ENCODE results near the gene KRT9. TPM values are rescaled to one million over a fixed set of nuclear protein-coding genes. Genes with fewer than 3 reads are reported as not detected.

The KRT9 gene
- total RNA-seq, 5 donors from 2014 or later (not counting 1 experiment from before 2014, with no cell fraction given): not detected

DNA sequence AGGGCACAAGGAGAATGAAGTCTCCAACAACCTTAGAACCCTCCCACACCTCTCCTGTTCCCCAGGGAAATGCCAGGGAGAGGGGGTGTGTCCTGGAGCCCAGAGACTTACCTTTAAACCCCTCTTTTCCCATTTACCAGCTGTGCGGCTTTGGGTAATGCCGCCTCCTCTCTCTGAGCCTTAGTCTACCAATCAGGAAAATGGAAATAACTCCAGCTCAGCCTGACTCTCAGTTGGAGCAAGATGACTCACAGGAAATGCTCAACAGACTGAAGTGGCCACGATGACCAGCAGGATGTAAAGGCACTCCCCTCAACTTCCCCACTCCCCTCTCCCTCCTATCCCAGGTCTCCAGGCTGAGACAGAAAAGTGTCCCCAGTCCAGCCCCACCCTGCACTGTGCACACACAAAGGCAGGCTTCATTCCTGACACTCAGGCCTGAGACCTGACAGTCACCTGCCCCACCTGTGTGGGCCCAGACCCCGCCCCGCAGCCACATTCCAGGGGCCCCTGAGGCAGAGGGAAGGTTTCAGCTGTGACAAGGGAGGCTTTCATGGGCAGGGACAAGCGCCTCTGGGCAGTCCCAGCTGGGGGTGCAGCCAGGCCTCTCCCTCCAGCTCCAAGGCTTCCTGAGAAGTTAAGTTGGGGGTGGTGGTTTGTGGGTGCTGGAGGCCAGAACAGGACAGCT is 50.1 kb downstream of the KRT9 start:
- DNase-seq (no peak), ATAC-seq (replicated peaks in 1 of 4) (no peak)
- no peaks in the 10 kb centered on the region for H3K4me1 ChIP-seq (ENCODE audit: control insufficient read depth in 1 of 2, extremely low read depth in 1 of 2, insufficient read depth in 2 of 2, low read length in 2 of 2)
- H3K4me3 ChIP-seq (ENCODE audit: control insufficient read depth in 1 of 2, extremely low read depth in 1 of 2, low read length in 1 of 2): no peak overlapping the region
- ChIA-PET POLR2A (no interaction called here), CTCF (no interaction called here)
- no peak overlapping the region for H3K27ac Mint-ChIP-seq
- H3K36me3 Mint-ChIP-seq: no peaks in the 10 kb centered on the region
- no peaks in the 10 kb centered on the region for H3K9me3 ChIP-seq
- no peak overlapping the region for H3K27ac ChIP-seq (ENCODE audit: low read length)
- peaks cover 0 to 55% of the 10 kb centered on the region in 2 experiments for H3K27me3 ChIP-seq (replicated peaks in 1 of 2; ENCODE audit: control insufficient read depth in 2 of 2, extremely low read depth in 1 of 2, insufficient read depth in 2 of 2, low read length in 1 of 2)
- no peaks in the 10 kb centered on the region for H3K9me3 Mint-ChIP-seq
- no peak overlapping the region for H3K4me3 Mint-ChIP-seq
- peaks cover 7 to 8% of the 10 kb centered on the region in 2 donors for H3K27me3 Mint-ChIP-seq
- WGBS (ENCODE audit: insufficient coverage): 53% methylated on average over 4 of the region's 6 CpGs
- H3K4me1 Mint-ChIP-seq: peaks cover 0 to 1% (median 0%) of the 10 kb centered on the region in 3 donors
- no peaks in the 10 kb centered on the region for H3K36me3 ChIP-seq (ENCODE audit: control insufficient read depth in 2 of 2, extremely low read depth in 1 of 2, insufficient read depth in 1 of 2, low read length in 1 of 2)

DNA sequence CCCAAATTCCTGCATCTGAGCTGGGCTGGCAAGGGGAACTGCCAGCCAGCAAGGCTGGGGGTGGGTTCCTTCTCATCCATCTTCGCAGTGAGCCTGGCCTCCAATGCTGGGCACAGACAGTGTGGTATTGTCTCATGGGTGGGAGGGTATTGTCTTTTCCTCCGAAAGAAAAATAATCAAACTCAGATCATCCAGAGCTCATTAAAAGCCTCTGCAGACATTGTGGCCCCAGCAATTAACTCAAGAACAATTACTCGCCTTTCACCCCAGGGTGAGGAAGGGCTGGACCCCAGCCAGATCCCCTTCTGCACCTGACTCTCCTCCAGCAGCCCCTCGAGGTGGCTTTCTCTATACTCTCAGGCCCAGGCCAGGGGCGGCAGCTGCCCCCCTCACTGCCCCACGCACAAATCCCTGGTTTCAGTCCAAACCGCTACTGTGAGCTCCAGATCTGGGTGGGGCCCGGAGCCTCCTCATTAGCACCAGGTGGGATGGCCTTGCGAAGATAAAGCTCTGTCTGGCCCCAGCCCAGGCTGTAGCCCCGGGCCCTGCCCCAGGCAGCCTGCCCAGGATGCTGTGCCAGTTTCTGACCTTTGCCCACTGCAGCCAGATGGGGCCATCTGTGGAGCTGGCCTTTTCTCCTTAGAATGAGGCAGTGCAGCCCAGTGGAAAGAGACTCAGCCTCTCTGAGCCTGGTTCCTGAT is 50.9 kb downstream of the KRT9 start:
- H3K36me3 Mint-ChIP-seq: no peaks in the 10 kb centered on the region
- H3K4me1 Mint-ChIP-seq: peaks cover 0 to 1% (median 0%) of the 10 kb centered on the region in 3 donors
- no peak overlapping the region for H3K27ac Mint-ChIP-seq
- H3K4me3 ChIP-seq (ENCODE audit: control insufficient read depth in 1 of 2, extremely low read depth in 1 of 2, low read length in 1 of 2): no peak overlapping the region
- WGBS (ENCODE audit: insufficient coverage): 82% methylated on average over 7 of the region's 10 CpGs
- peak in 1 of 4 experiments; percentile 13 for ATAC-seq (replicated peaks in 1 of 4)
- ChIA-PET POLR2A (no interaction called here), CTCF (no interaction called here)
- no peak overlapping the region for H3K4me3 Mint-ChIP-seq
- H3K27me3 ChIP-seq (replicated peaks in 1 of 2; ENCODE audit: control insufficient read depth in 2 of 2, extremely low read depth in 1 of 2, insufficient read depth in 2 of 2, low read length in 1 of 2): peaks cover 0 to 54% of the 10 kb centered on the region in 2 experiments
- no peaks in the 10 kb centered on the region for H3K36me3 ChIP-seq (ENCODE audit: control insufficient read depth in 2 of 2, extremely low read depth in 1 of 2, insufficient read depth in 1 of 2, low read length in 1 of 2)
- no peaks in the 10 kb centered on the region for H3K4me1 ChIP-seq (ENCODE audit: control insufficient read depth in 1 of 2, extremely low read depth in 1 of 2, insufficient read depth in 2 of 2, low read length in 2 of 2)
- no peak for DNase-seq
- H3K27ac ChIP-seq (ENCODE audit: low read length): no peak overlapping the region
- H3K27me3 Mint-ChIP-seq: peaks cover 7 to 8% of the 10 kb centered on the region in 2 donors
- no peaks in the 10 kb centered on the region for H3K9me3 ChIP-seq
- H3K9me3 Mint-ChIP-seq: no peaks in the 10 kb centered on the region

DNA sequence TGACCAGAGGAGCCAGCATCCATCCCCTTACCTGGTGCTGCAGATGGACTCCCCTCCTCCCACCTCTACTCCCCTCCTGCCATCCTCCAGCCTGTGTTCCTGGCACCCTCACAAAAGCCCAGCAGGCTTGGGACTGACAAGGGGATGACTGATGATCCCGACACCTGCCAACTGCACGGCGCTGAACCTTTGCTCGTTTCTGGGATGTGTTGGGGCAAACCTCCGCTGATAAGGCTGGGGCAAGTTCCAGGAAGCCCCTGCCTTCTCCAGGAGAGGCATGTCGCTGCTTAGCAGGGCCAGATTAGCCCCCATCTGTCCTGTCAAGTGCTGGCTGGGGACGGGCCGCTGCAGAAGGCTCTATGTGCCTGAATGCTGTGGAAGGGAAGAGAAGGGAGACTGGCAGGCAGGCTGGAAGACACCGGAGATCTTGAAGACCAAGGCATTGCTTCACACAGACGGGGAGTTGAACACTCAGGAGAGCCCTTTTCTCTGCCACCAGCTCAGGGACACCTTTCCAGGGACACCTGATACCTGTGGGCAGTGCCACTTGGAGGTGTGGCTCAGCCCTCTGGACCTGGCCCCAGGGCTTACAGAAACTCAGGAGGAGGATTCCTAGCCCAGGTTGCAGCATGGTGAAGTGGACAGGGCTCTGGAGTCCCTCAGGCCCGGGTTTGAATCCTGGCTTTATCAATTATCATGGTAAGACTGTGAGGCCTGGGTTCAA is 52.2 kb downstream of the KRT9 start:
- POLR2A ChIA-PET: no interaction called here
- Histone ChIP-seq H3K27me3 (replicated peaks in 1 of 2; ENCODE audit: control insufficient read depth in 2 of 2, extremely low read depth in 1 of 2, insufficient read depth in 2 of 2, low read length in 1 of 2) (peaks cover 0 to 53% of the 10 kb centered on the region in 2 experiments), H3K4me1 (ENCODE audit: control insufficient read depth in 1 of 2, extremely low read depth in 1 of 2, insufficient read depth in 2 of 2, low read length in 2 of 2) (no peaks in the 10 kb centered on the region), H3K36me3 (ENCODE audit: control insufficient read depth in 2 of 2, extremely low read depth in 1 of 2, insufficient read depth in 1 of 2, low read length in 1 of 2) (no peaks in the 10 kb centered on the region), H3K4me3 (ENCODE audit: control insufficient read depth in 1 of 2, extremely low read depth in 1 of 2, low read length in 1 of 2) (no peak overlapping the region), H3K9me3 (no peaks in the 10 kb centered on the region), H3K27ac (ENCODE audit: low read length) (no peak overlapping the region)
- Mint-ChIP-seq H3K4me3 (no peak overlapping the region), H3K36me3 (no peaks in the 10 kb centered on the region), H3K9me3 (no peaks in the 10 kb centered on the region), H3K27me3 (peaks cover 4 to 5% of the 10 kb centered on the region in 2 donors), H3K27ac (no peak overlapping the region), H3K4me1 (no peaks in the 10 kb centered on the region)
- DNase-seq: no peak
- CTCF ChIA-PET: no interaction called here
- ATAC-seq (replicated peaks in 1 of 4): no peak
- WGBS (ENCODE audit: insufficient coverage): 63% methylated on average over 9 of the region's 11 CpGs

DNA sequence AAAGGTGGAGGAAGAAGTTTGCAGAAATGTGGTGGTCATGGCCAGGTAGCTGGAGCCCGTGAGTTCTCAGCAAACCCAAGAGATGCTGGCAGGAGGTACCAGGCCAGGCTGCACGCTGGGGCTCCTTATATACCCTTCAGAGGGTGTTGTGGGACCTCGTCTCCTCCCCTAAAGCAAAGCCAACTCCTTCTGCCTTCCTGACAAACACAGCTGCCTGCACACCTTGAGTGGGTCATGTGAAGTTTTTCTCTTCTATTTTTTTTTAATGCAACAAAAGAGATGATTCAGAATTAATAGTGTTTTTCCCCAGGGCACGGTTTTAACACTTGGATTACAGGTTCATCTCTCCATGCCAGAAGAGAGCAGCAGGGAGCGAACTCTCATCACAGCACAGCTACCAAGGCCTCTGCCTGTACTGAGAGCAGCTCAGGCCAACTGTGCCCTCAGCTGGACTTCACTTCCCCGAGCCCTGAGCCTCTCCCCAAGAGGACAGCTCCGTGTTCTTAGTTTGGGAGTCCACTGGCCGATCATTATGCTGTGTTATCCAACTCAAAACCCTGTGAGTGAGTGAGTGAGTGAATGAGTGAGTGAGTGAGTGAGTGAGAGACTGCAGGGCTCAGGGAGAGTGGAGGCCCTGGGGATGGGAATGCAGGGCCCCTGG is 52.9 kb downstream of the KRT9 start, which contains the start of gene KRT15:
KRT15 (minus strand) TSS at position 102 of the 661 bp plus-strand sequence; CDS start at position 39, 63 bp downstream.
- Histone ChIP-seq H3K27ac (ENCODE audit: low read length) (no peak within 1 kb of the TSS), H3K9me3 (no peaks in the 10 kb centered on the region), H3K4me3 (ENCODE audit: control insufficient read depth in 1 of 2, extremely low read depth in 1 of 2, low read length in 1 of 2) (no peak within 1 kb of the TSS), H3K27me3 (replicated peaks in 1 of 2; ENCODE audit: control insufficient read depth in 2 of 2, extremely low read depth in 1 of 2, insufficient read depth in 2 of 2, low read length in 1 of 2) (peaks cover 0 to 46% of the 10 kb centered on the region in 2 experiments), H3K4me1 (ENCODE audit: control insufficient read depth in 1 of 2, extremely low read depth in 1 of 2, insufficient read depth in 2 of 2, low read length in 2 of 2) (no peaks in the 10 kb centered on the region), H3K36me3 (ENCODE audit: control insufficient read depth in 2 of 2, extremely low read depth in 1 of 2, insufficient read depth in 1 of 2, low read length in 1 of 2) (no peaks in the 10 kb centered on the region)
- Mint-ChIP-seq H3K27me3 (peaks cover 4 to 5% of the 10 kb centered on the region in 2 donors), H3K4me3 (no peak within 1 kb of the TSS), H3K27ac (no peak within 1 kb of the TSS), H3K9me3 (no peaks in the 10 kb centered on the region), H3K4me1 (no peaks in the 10 kb centered on the region), H3K36me3 (no peaks in the 10 kb centered on the region)
- DNase-seq (no peak), ATAC-seq (replicated peaks in 1 of 4) (no peak)
- POLR2A ChIA-PET: no interaction called here
- 71% methylated on average over 3 of the region's 8 CpGs for WGBS (ENCODE audit: insufficient coverage)
- CTCF ChIA-PET: no interaction called here

DNA sequence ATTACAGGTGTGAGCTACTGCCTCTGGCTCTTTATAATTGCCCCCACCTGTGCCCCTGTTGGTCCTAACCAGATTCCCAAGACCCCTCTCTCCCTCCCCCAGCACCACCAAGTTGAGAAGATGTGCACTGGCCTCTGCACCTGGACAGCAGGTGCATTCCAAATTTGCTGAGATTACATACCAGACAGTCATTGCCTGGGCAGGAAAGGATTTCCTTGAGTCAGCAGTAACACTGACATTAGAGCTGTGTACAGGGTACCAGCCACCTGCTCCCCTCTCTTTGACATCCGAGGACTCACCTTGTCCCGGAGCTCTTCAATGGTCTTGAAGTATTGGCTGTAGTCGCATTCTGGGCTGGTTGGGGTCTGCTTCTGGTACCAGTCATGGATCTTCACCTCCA is 53.8 kb downstream of the KRT9 start:
- Mint-ChIP-seq H3K4me1 (no peaks in the 10 kb centered on the region), H3K27me3 (peaks cover 4 to 5% of the 10 kb centered on the region in 2 donors), H3K9me3 (no peaks in the 10 kb centered on the region), H3K4me3 (no peak overlapping the region), H3K36me3 (no peaks in the 10 kb centered on the region), H3K27ac (no peak overlapping the region)
- WGBS (ENCODE audit: insufficient coverage): 78% methylated on average over 2 of the region's 3 CpGs
- no peaks in the 10 kb centered on the region for H3K4me1 ChIP-seq (ENCODE audit: control insufficient read depth in 1 of 2, extremely low read depth in 1 of 2, insufficient read depth in 2 of 2, low read length in 2 of 2)
- peaks cover 0 to 42% of the 10 kb centered on the region in 2 experiments for H3K27me3 ChIP-seq (replicated peaks in 1 of 2; ENCODE audit: control insufficient read depth in 2 of 2, extremely low read depth in 1 of 2, insufficient read depth in 2 of 2, low read length in 1 of 2)
- H3K27ac ChIP-seq (ENCODE audit: low read length): no peak overlapping the region
- H3K36me3 ChIP-seq (ENCODE audit: control insufficient read depth in 2 of 2, extremely low read depth in 1 of 2, insufficient read depth in 1 of 2, low read length in 1 of 2): no peaks in the 10 kb centered on the region
- ATAC-seq (replicated peaks in 1 of 4) (no peak), DNase-seq (no peak)
- POLR2A ChIA-PET: no interaction called here
- no peaks in the 10 kb centered on the region for H3K9me3 ChIP-seq
- CTCF ChIA-PET: no interaction called here
- no peak overlapping the region for H3K4me3 ChIP-seq (ENCODE audit: control insufficient read depth in 1 of 2, extremely low read depth in 1 of 2, low read length in 1 of 2)

DNA sequence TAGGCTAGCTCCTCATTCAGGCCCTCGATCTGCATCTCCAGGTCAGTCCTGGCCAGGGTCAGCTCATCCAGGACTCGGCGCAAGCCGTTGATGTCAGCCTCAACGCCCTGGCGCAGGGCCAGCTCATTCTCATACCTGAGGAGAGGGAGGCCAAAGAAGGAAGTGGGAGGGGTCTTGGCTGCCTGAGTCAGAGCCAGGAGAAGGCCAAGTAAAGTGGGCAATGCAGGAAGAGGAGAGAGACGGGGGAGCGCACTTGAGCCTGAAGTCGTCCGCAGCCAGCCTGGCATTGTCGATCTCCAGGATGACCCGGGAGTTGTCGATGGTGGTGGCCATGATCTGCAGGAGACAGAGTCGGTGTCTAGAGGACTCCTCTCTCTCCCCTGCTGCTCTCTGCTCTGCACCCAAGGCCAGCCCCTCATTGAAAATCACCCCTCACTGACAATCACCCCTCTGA is 55.0 kb downstream of the KRT9 start:
- Mint-ChIP-seq H3K27ac (no peak overlapping the region), H3K9me3 (no peaks in the 10 kb centered on the region), H3K4me3 (no peak overlapping the region), H3K36me3 (no peaks in the 10 kb centered on the region), H3K4me1 (no peaks in the 10 kb centered on the region), H3K27me3 (peaks cover 4 to 8% of the 10 kb centered on the region in 2 donors)
- Histone ChIP-seq H3K27me3 (replicated peaks in 1 of 2; ENCODE audit: control insufficient read depth in 2 of 2, extremely low read depth in 1 of 2, insufficient read depth in 2 of 2, low read length in 1 of 2) (peaks cover 0 to 33% of the 10 kb centered on the region in 2 experiments), H3K9me3 (no peaks in the 10 kb centered on the region), H3K4me1 (ENCODE audit: control insufficient read depth in 1 of 2, extremely low read depth in 1 of 2, insufficient read depth in 2 of 2, low read length in 2 of 2) (no peaks in the 10 kb centered on the region), H3K36me3 (ENCODE audit: control insufficient read depth in 2 of 2, extremely low read depth in 1 of 2, insufficient read depth in 1 of 2, low read length in 1 of 2) (no peaks in the 10 kb centered on the region), H3K4me3 (ENCODE audit: control insufficient read depth in 1 of 2, extremely low read depth in 1 of 2, low read length in 1 of 2) (no peak overlapping the region), H3K27ac (ENCODE audit: low read length) (no peak overlapping the region)
- ChIA-PET POLR2A (no interaction called here), CTCF (no interaction called here)
- DNase-seq: no peak
- no peak for ATAC-seq (replicated peaks in 1 of 4)
- WGBS (ENCODE audit: insufficient coverage): 93% methylated on average over 12 of the region's 14 CpGs

All from T-cell (primary cell).